ENCODE results near the gene PPIE.

- TF ChIP-seq CTCF (IDR thresholded peaks at IDR 0.05) (no peak), POLR2A (IDR thresholded peaks at IDR 0.05) (no peak)
These were observed 44.7 kb upstream of the PPIE start for GRCh38 chr1:39694026-39694425.
